Progenitor cell of endocrine pancreas (in vitro differentiated cells): ENCODE data around the gene CTNNA3. TPM values are rescaled to one million over a fixed set of nuclear protein-coding genes. Genes with fewer than 3 reads are reported as not detected.

Source experiments
- DNase-seq: peaks from one replicate; pipeline ENCODE4 v3.0.0; 2021; ENCODE audit warnings: low spot score; ENCODE audit not compliant: unreplicated experiment
- H3K27ac Mint-ChIP-seq: 2 replicates; pipeline ENCODE4 v1.8.0; 2021; ENCODE audit warnings: mild to moderate bottlenecking, moderate library complexity, mixed read lengths
- H3K27me3 Mint-ChIP-seq: 2 replicates; pipeline ENCODE4 v1.8.0; 2021; ENCODE audit warnings: mixed read lengths
- H3K36me3 Mint-ChIP-seq: 2 replicates; pipeline ENCODE4 v1.8.0; 2022; ENCODE audit warnings: mixed read lengths; ENCODE audit not compliant: insufficient read depth
- H3K4me1 Mint-ChIP-seq: 2 replicates; pipeline ENCODE4 v1.8.0; 2021; ENCODE audit warnings: low read depth, mixed read lengths
- H3K4me3 Mint-ChIP-seq: 2 replicates; pipeline ENCODE4 v1.8.0; 2021; ENCODE audit warnings: low read depth, mild to moderate bottlenecking, moderate library complexity, mixed read lengths
- H3K9me3 Mint-ChIP-seq: 2 replicates; pipeline ENCODE4 v1.8.0; 2021; ENCODE audit warnings: low read depth, mixed read lengths
- CTCF ChIP-seq: fragments of 200-600 bp; sonication (generic); IDR thresholded peaks from one replicate; pipeline ENCODE4 v1.5.0; 2021; ENCODE audit warnings: antibody characterized with exemption, mild to moderate bottlenecking; ENCODE audit not compliant: unreplicated experiment
- total RNA-seq: library from RNA; stranded (reverse); gene quantifications from 2 replicates; pipeline ENCODE4 v1.2.1, GENCODE V29; 2021

Gene CTNNA3
- total RNA-seq, 1 donor from 2014 or later, result 1.7 TPM

- TF ChIP-seq CTCF, result no peak
- DNase-seq, result no peak
- Mint-ChIP-seq H3K9me3 (no peaks in the 10 kb centered on the region), H3K36me3 (no peaks in the 10 kb centered on the region), H3K4me3 (no peak overlapping the region), H3K27ac (no peak overlapping the region), H3K27me3 (no peaks in the 10 kb centered on the region), H3K4me1 (no peaks in the 10 kb centered on the region)
Observed at GRCh38 chr10:66291133-66291532, 1404.9 kb downstream of the CTNNA3 start.

- no peak for DNase-seq
- no peaks in the 10 kb centered on the region for H3K27me3 Mint-ChIP-seq
- no peak overlapping the region for H3K4me3 Mint-ChIP-seq
- no peak overlapping the region for H3K27ac Mint-ChIP-seq
- no peaks in the 10 kb centered on the region for H3K4me1 Mint-ChIP-seq
- no peaks in the 10 kb centered on the region for H3K9me3 Mint-ChIP-seq
- no peaks in the 10 kb centered on the region for H3K36me3 Mint-ChIP-seq
- TF ChIP-seq CTCF, result no peak
Observed at GRCh38 chr10:66284621-66285020, 1411.4 kb downstream of the CTNNA3 start.

- TF ChIP-seq CTCF, result no peak
- H3K4me1 Mint-ChIP-seq, result no peaks in the 10 kb centered on the region
- no peaks in the 10 kb centered on the region for H3K36me3 Mint-ChIP-seq
- H3K9me3 Mint-ChIP-seq, result no peaks in the 10 kb centered on the region
- no peak overlapping the region for H3K27ac Mint-ChIP-seq
- H3K4me3 Mint-ChIP-seq, result no peak overlapping the region
- no peaks in the 10 kb centered on the region for H3K27me3 Mint-ChIP-seq
- DNase-seq, result no peak
Observed at GRCh38 chr10:66283874-66284464, 1412.0 kb downstream of the CTNNA3 start.

DNA sequence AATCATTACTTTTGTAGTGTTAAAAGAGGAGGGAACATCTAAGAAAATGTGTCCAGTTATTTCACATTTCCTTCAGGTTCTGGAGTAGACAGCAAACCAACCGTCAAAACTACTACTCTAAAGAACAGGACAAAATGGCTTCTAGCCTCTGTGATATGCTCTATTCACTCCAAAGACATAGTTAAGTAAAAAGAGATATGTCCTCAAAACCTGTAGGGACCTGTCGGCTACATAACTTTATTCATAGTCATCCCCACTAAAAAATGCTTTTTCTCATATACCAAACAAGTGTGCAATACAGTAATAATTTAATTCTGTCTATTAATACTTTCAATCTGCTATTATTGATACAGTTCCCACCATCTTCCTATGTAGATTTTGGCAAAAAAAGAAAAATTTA lies 1412.9 kb downstream of the CTNNA3 start:
- Mint-ChIP-seq H3K4me3 (no peak overlapping the region), H3K36me3 (no peaks in the 10 kb centered on the region), H3K4me1 (no peaks in the 10 kb centered on the region), H3K27ac (no peak overlapping the region), H3K9me3 (no peaks in the 10 kb centered on the region), H3K27me3 (no peaks in the 10 kb centered on the region)
- no peak for DNase-seq
- TF ChIP-seq CTCF, result no peak

- no peak overlapping the region for H3K27ac Mint-ChIP-seq
- H3K36me3 Mint-ChIP-seq, result no peaks in the 10 kb centered on the region
- H3K4me3 Mint-ChIP-seq, result no peak overlapping the region
- no peak for DNase-seq
- H3K4me1 Mint-ChIP-seq, result no peaks in the 10 kb centered on the region
- H3K27me3 Mint-ChIP-seq, result no peaks in the 10 kb centered on the region
- no peak for TF ChIP-seq CTCF
- H3K9me3 Mint-ChIP-seq, result no peaks in the 10 kb centered on the region
Observed at GRCh38 chr10:66281327-66281726, 1414.7 kb downstream of the CTNNA3 start.
